ENCODE data around the gene RAD51B.

- TF ChIP-seq CTCF (IDR thresholded peaks at IDR 0.05) (no peak), POLR2A (IDR thresholded peaks at IDR 0.05) (no peak)
Measured at GRCh38 chr14:68596701-68597100, 777.1 kb downstream of the RAD51B start.

Data from thyroid gland (tissue), 4 donors.